ENCODE results near the gene SNX21.
"Not testable (repeated sequence)": the region's sequence is repeated elsewhere in the genome, so short reads cannot be mapped to it uniquely, and the experiment has no call there.

The SNX21 gene

GRCh38 chr20:45833030-45833882 lies at the start of gene SNX21:
Gene SNX21 (plus strand): TSS chr20:45833799. CDS start chr20:45833920, 121 bp downstream.
- peak; percentile 65 for DNase-seq

GRCh38 chr20:45788351-45788750 lies 45.2 kb upstream of the SNX21 start:
- no peak for DNase-seq

- DNase-seq, result no peak
Measured at GRCh38 chr20:45792317-45793118, 41.1 kb upstream of the SNX21 start.

GRCh38 chr20:45796337-45797065 lies 37.1 kb upstream of the SNX21 start:
- DNase-seq, result no peak

GRCh38 chr20:45797510-45797909 lies 36.1 kb upstream of the SNX21 start:
- DNase-seq, result not testable (repeated sequence)

- DNase-seq, result not testable (repeated sequence)
Measured at GRCh38 chr20:45797955-45798354, 35.6 kb upstream of the SNX21 start.

- peak; percentile 12 for DNase-seq
Measured at GRCh38 chr20:45798935-45799642, 34.5 kb upstream of the SNX21 start.

- no peak for DNase-seq
Measured at GRCh38 chr20:45801851-45802250, 31.7 kb upstream of the SNX21 start.

GRCh38 chr20:45810191-45810970 lies 23.2 kb upstream of the SNX21 start:
- DNase-seq, result no peak

- DNase-seq, result peak; percentile 99
Measured at GRCh38 chr20:45812157-45813005, 21.2 kb upstream of the SNX21 start, which contains the start of gene UBE2C. Gene UBE2C (plus strand): TSS chr20:45812644. CDS start chr20:45812696, 52 bp downstream.

- DNase-seq, result no peak
Measured at GRCh38 chr20:45813006-45813340, 20.6 kb upstream of the SNX21 start.

- no peak for DNase-seq
Measured at GRCh38 chr20:45813489-45813888, 20.1 kb upstream of the SNX21 start.

GRCh38 chr20:45814314-45814713 lies 19.3 kb upstream of the SNX21 start:
- no peak for DNase-seq

GRCh38 chr20:45816951-45817350 lies 16.6 kb upstream of the SNX21 start:
- DNase-seq, result no peak

- DNase-seq, result no peak
Measured at GRCh38 chr20:45817376-45818194, 16.0 kb upstream of the SNX21 start.

- DNase-seq, result no peak
Measured at GRCh38 chr20:45818239-45818638, 15.4 kb upstream of the SNX21 start.

- DNase-seq, result no peak
Measured at GRCh38 chr20:45819466-45819865, 14.1 kb upstream of the SNX21 start.

GRCh38 chr20:45821947-45822346 lies 11.7 kb upstream of the SNX21 start:
- DNase-seq, result peak; percentile 12

- DNase-seq, result peak; percentile 42
Measured at GRCh38 chr20:45822857-45823256, 10.7 kb upstream of the SNX21 start.

All from DMS 273 treated with DMSO at 0.1 percent for 48 hours (cell line).